PC-9 (cell line): ENCODE results near the gene EYS. TPM values are rescaled to one million over a fixed set of nuclear protein-coding genes. Genes with fewer than 3 reads are reported as not detected.

ENCODE experiments used
- BruUV-seq: library from RNA; stranded (reverse); fragments of 400-500 nt; replicated peaks from 2 replicates; lab custom pipeline; 2021; lab: Mats Ljungman, UMichigan
- CTCF ChIA-PET: fragments of 300-600 bp; sonication (Branson Sonifier 250); formaldehyde crosslinking; loops from one replicate; lab custom pipeline; 2022; ENCODE audit warnings: antibody characterized with exemption; lab: Charles Lee
- POLR2A ChIA-PET: fragments of 300-600 bp; sonication (Branson Sonifier 250); formaldehyde crosslinking; loops from one replicate; lab custom pipeline; 2022; ENCODE audit warnings: antibody characterized with exemption; ENCODE audit not compliant: unreplicated experiment; lab: Charles Lee
- DNase-seq, 2 experiments: peaks; one replicate each; pipeline versions ENCODE4 v3.0.0 to v3.0.0-alpha.2; 2015 to 2022; ENCODE audit warnings: mixed read lengths in 1 of 2
- H2AFZ ChIP-seq: fragments of 200-600 bp; sonication (generic); 2 replicates; pipeline ENCODE4 v1.8.1; 2017; ENCODE audit warnings: antibody characterized with exemption
- H3F3A ChIP-seq: fragments of 200-600 bp; sonication (generic); 2 replicates; pipeline ENCODE4 v1.8.1; 2017; ENCODE audit warnings: antibody characterized with exemption, mild to moderate bottlenecking, low read depth; ENCODE audit not compliant: insufficient read depth
- H3K27ac ChIP-seq: fragments of 200-600 bp; sonication (generic); 2 replicates; pipeline ENCODE4 v1.6.1; 2016; ENCODE audit warnings: mixed run types
- H3K27me3 ChIP-seq: fragments of 200-600 bp; sonication (generic); 2 replicates; pipeline ENCODE4 v1.6.1; 2016; ENCODE audit warnings: low read depth, mixed run types; ENCODE audit not compliant: insufficient read depth
- H3K36me3 ChIP-seq: fragments of 200-600 bp; sonication (generic); 2 replicates; pipeline ENCODE4 v1.6.1; 2016; ENCODE audit warnings: low read depth, mixed run types
- H3K4me1 ChIP-seq: fragments of 200-600 bp; sonication (generic); replicated peaks from 2 replicates; pipeline ENCODE4 v1.6.1; 2016; ENCODE audit warnings: mixed run types; ENCODE audit not compliant: insufficient read depth
- H3K4me2 ChIP-seq: fragments of 200-600 bp; sonication (generic); 2 replicates; pipeline ENCODE4 v1.6.1; 2017; ENCODE audit warnings: mixed run types
- H3K4me3 ChIP-seq: fragments of 200-600 bp; sonication (generic); 2 replicates; pipeline ENCODE4 v1.6.1; 2016; ENCODE audit warnings: mixed run types
- H3K79me2 ChIP-seq: fragments of 200-600 bp; sonication (generic); 2 replicates; pipeline ENCODE4 v1.6.1; 2017; ENCODE audit warnings: low read depth, mixed run types
- H3K9me2 ChIP-seq: fragments of 200-600 bp; sonication (generic); 2 replicates; pipeline ENCODE4 v1.8.1; 2017; ENCODE audit warnings: mild to moderate bottlenecking; ENCODE audit not compliant: insufficient read depth
- H3K9me3 ChIP-seq: fragments of 200-600 bp; sonication (generic); 2 replicates; pipeline ENCODE4 v1.8.1; 2016; ENCODE audit warnings: low read depth; ENCODE audit not compliant: insufficient read depth
- H4K20me1 ChIP-seq: fragments of 200-600 bp; sonication (generic); 2 replicates; pipeline ENCODE4 v1.8.1; 2017; ENCODE audit not compliant: insufficient read depth
- EZH2 ChIP-seq: fragments of 200-600 bp; sonication (generic); IDR thresholded peaks from 2 replicates; pipeline ENCODE4 v1.8.0; 2017; ENCODE audit warnings: antibody characterized with exemption, low read depth
- intact Hi-C: fragments of 100-400 bp; cut with micrococcal nuclease; formaldehyde crosslinking; loops from one replicate; pipeline ENCODE4 v1.10.0; 2022; ENCODE audit not compliant: unreplicated experiment
- total RNA-seq: library from RNA; stranded (reverse); gene quantifications from 2 replicates; pipeline ENCODE4 v1.2.3, GENCODE V29; 2021
- TF ChIP-seq, protein P1 (sequence below): fragments of 200-600 bp; sonication (generic); conservative IDR thresholded peaks from 2 replicates; pipeline ENCODE4 v1.6.1; 2017; ENCODE audit warnings: mixed run types, antibody characterized with exemption, mild to moderate bottlenecking, moderate library complexity

Gene EYS
- total RNA-seq, 1 experiment from 2014 or later, result not detected

DNA sequence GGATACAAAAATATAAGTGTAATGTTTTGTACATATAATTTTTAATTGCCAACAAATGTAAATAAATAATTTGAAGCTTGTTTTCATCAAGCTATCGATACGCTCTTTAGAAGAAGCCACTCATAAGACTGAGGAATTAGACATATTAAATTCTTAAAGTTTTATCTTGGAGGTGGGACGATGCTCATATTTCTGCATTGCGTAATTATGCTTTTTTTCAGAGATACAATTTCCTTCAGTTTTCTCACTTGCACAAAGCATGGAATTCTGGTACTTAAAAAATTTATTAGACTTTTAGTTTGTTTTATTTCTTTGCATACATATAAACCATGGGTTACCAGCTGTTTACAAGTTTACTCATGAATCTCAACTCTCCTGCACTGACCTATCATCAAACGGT is 980.0 kb downstream of the EYS start:
- no peak overlapping the region for H2AFZ ChIP-seq
- intact Hi-C loops, result no loop called here
- no peak for TF ChIP-seq EZH2
- TF ChIP-seq, protein P1, sequence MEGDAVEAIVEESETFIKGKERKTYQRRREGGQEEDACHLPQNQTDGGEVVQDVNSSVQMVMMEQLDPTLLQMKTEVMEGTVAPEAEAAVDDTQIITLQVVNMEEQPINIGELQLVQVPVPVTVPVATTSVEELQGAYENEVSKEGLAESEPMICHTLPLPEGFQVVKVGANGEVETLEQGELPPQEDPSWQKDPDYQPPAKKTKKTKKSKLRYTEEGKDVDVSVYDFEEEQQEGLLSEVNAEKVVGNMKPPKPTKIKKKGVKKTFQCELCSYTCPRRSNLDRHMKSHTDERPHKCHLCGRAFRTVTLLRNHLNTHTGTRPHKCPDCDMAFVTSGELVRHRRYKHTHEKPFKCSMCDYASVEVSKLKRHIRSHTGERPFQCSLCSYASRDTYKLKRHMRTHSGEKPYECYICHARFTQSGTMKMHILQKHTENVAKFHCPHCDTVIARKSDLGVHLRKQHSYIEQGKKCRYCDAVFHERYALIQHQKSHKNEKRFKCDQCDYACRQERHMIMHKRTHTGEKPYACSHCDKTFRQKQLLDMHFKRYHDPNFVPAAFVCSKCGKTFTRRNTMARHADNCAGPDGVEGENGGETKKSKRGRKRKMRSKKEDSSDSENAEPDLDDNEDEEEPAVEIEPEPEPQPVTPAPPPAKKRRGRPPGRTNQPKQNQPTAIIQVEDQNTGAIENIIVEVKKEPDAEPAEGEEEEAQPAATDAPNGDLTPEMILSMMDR, result no peak
- BruUV-seq, result no TSS peak
- no peak overlapping the region for H3K4me3 ChIP-seq
- no peak overlapping the region for H3K27ac ChIP-seq
- H3K9me2 ChIP-seq, result no peaks in the 10 kb centered on the region
- H3K4me1 ChIP-seq, result no peaks in the 10 kb centered on the region
- no peaks in the 10 kb centered on the region for H3K36me3 ChIP-seq
- POLR2A ChIA-PET, result no interaction called here
- no peaks in the 10 kb centered on the region for H3K9me3 ChIP-seq
- no peak overlapping the region for H3K4me2 ChIP-seq
- no peaks in the 10 kb centered on the region for H4K20me1 ChIP-seq
- H3K79me2 ChIP-seq, result no peaks in the 10 kb centered on the region
- DNase-seq, result no peak
- no peaks in the 10 kb centered on the region for H3F3A ChIP-seq
- CTCF ChIA-PET, result no interaction called here
- no peaks in the 10 kb centered on the region for H3K27me3 ChIP-seq

GRCh38 chr6:64724091-64724490 is 982.9 kb downstream of the EYS start:
- no peaks in the 10 kb centered on the region for H3K4me1 ChIP-seq
- no peaks in the 10 kb centered on the region for H4K20me1 ChIP-seq
- no peak overlapping the region for H3K4me3 ChIP-seq
- no TSS peak for BruUV-seq
- no peaks in the 10 kb centered on the region for H3K27me3 ChIP-seq
- no peak overlapping the region for H2AFZ ChIP-seq
- no peak overlapping the region for H3K27ac ChIP-seq
- H3K9me2 ChIP-seq, result no peaks in the 10 kb centered on the region
- TF ChIP-seq, protein P1, result no peak
- TF ChIP-seq EZH2, result no peak
- no peaks in the 10 kb centered on the region for H3K79me2 ChIP-seq
- H3K36me3 ChIP-seq, result no peaks in the 10 kb centered on the region
- no peaks in the 10 kb centered on the region for H3F3A ChIP-seq
- POLR2A ChIA-PET, result no interaction called here
- no peaks in the 10 kb centered on the region for H3K9me3 ChIP-seq
- no peak overlapping the region for H3K4me2 ChIP-seq
- CTCF ChIA-PET, result no interaction called here
- DNase-seq, result no peak
- intact Hi-C loops, result no loop called here

- TF ChIP-seq, protein P1, result no peak
- BruUV-seq, result no TSS peak
- no peak overlapping the region for H3K4me3 ChIP-seq
- no peaks in the 10 kb centered on the region for H4K20me1 ChIP-seq
- H3K9me2 ChIP-seq, result no peaks in the 10 kb centered on the region
- intact Hi-C loops, result no loop called here
- no peaks in the 10 kb centered on the region for H3F3A ChIP-seq
- H2AFZ ChIP-seq, result no peak overlapping the region
- CTCF ChIA-PET, result no interaction called here
- POLR2A ChIA-PET, result no interaction called here
- no peak for DNase-seq
- no peaks in the 10 kb centered on the region for H3K4me1 ChIP-seq
- H3K9me3 ChIP-seq, result no peaks in the 10 kb centered on the region
- H3K36me3 ChIP-seq, result no peaks in the 10 kb centered on the region
- no peak overlapping the region for H3K27ac ChIP-seq
- no peaks in the 10 kb centered on the region for H3K27me3 ChIP-seq
- no peak overlapping the region for H3K4me2 ChIP-seq
- no peaks in the 10 kb centered on the region for H3K79me2 ChIP-seq
Observed at GRCh38 chr6:64723327-64724058, 983.5 kb downstream of the EYS start.
